CD14-positive monocyte (primary cell): ENCODE data around the gene KHNYN. TPM values are rescaled to one million over a fixed set of nuclear protein-coding genes. Genes with fewer than 3 reads are reported as not detected.

Experiments used
- DNase-seq, 3 donors: peaks; one replicate each; pipeline ENCODE4 v3.0.0-alpha.2; 2011 to 2022
- H2AFZ ChIP-seq: 2 replicates; pipeline ENCODE4 v1.6.0; 2012; ENCODE audit warnings: mild to moderate bottlenecking, low read depth, low read length, inconsistent platforms; ENCODE audit not compliant: insufficient read depth, poor library complexity, severe bottlenecking
- H3K27ac ChIP-seq, 2 donors: 1 replicate in 1 of 2; 2 replicates in 1 of 2; pipeline ENCODE4 v1.5.1; 2012 to 2013; ENCODE audit warnings: low read length in 2 of 2, control low read depth in 1 of 2, inconsistent platforms in 1 of 2, low read depth in 1 of 2, mild to moderate bottlenecking in 1 of 2
- H3K27me3 ChIP-seq, 2 donors: one replicate each; pipeline versions ENCODE4 v1.6.0 to v1.6.1; 2011 to 2013; ENCODE audit warnings: low read length in 2 of 2; ENCODE audit not compliant: control insufficient read depth in 2 of 2, insufficient read depth in 2 of 2
- H3K36me3 ChIP-seq, 2 donors: replicated peaks in 1 of 2; 1 replicate in 1 of 2; 2 replicates in 1 of 2; pipeline versions ENCODE4 v1.5.1 to v1.6.1; 2012 to 2013; ENCODE audit warnings: low read length in 2 of 2, control low read depth in 1 of 2, inconsistent platforms in 1 of 2, mild to moderate bottlenecking in 1 of 2; ENCODE audit not compliant: insufficient read depth in 2 of 2, control insufficient read depth in 1 of 2
- H3K4me1 ChIP-seq, 2 donors: 1 replicate in 1 of 2; 2 replicates in 1 of 2; pipeline versions ENCODE4 v1.5.1 to v1.6.1; 2012 to 2013; ENCODE audit warnings: low read length in 2 of 2, control low read depth in 1 of 2, inconsistent platforms in 1 of 2, mild to moderate bottlenecking in 1 of 2, moderate library complexity in 1 of 2; ENCODE audit not compliant: insufficient read depth in 2 of 2, control insufficient read depth in 1 of 2
- H3K4me2 ChIP-seq: replicated peaks from 2 replicates; pipeline ENCODE3; 2012; ENCODE audit warnings: low read length, moderate library complexity, mild to moderate bottlenecking; ENCODE audit not compliant: poor library complexity, severe bottlenecking; ENCODE audit errors: extremely low read depth
- H3K4me3 ChIP-seq, 3 experiments: fragments of 200-600 bp in 1 of 3; sonication (generic) in 1 of 3; replicated peaks in 1 of 3; 1 replicate in 2 of 3; 2 replicates in 1 of 3; pipeline ENCODE4 v1.5.1; 2011 to 2013; ENCODE audit warnings: low read length in 3 of 3, mild to moderate bottlenecking in 3 of 3, control low read depth in 2 of 3, low read depth in 2 of 3, inconsistent platforms in 1 of 3, moderate library complexity in 1 of 3
- H3K79me2 ChIP-seq: 2 replicates; pipeline ENCODE4 v1.6.0; 2012; ENCODE audit warnings: mild to moderate bottlenecking, control low read depth, inconsistent platforms, low read length, moderate library complexity; ENCODE audit not compliant: insufficient read depth
- H3K9ac ChIP-seq: 2 replicates; pipeline ENCODE4 v1.6.0; 2017; ENCODE audit warnings: low read length, mild to moderate bottlenecking; ENCODE audit not compliant: insufficient read depth, poor library complexity, severe bottlenecking
- H3K9me3 ChIP-seq, 2 donors: replicated peaks in 1 of 2; 1 replicate in 1 of 2; 2 replicates in 1 of 2; pipeline versions ENCODE4 v1.5.1 to v1.6.1; 2012 to 2013; ENCODE audit warnings: low read length in 2 of 2, control low read depth in 1 of 2; ENCODE audit not compliant: control insufficient read depth in 1 of 2, insufficient read depth in 1 of 2
- H4K20me1 ChIP-seq: 2 replicates; pipeline ENCODE4 v1.6.0; 2012; ENCODE audit warnings: mild to moderate bottlenecking, low read length, control low read depth, moderate library complexity; ENCODE audit not compliant: insufficient read depth
- H3K27ac Mint-ChIP-seq, 7 donors: one replicate each; pipeline ENCODE4 v1.8.0; 2020; ENCODE audit warnings: mild to moderate bottlenecking in 7 of 7, mixed read lengths in 7 of 7, moderate library complexity in 6 of 7, inconsistent platforms in 2 of 7
- H3K27me3 Mint-ChIP-seq, 3 donors: one replicate each; pipeline ENCODE4 v1.8.0; 2021 to 2022; ENCODE audit warnings: low read depth in 3 of 3, mild to moderate bottlenecking in 3 of 3, mixed read lengths in 3 of 3, moderate library complexity in 3 of 3, inconsistent platforms in 1 of 3
- H3K36me3 Mint-ChIP-seq, 2 donors: one replicate each; pipeline ENCODE4 v1.8.0; 2020; ENCODE audit warnings: mixed read lengths in 2 of 2, inconsistent platforms in 1 of 2, mild to moderate bottlenecking in 1 of 2
- H3K4me1 Mint-ChIP-seq: one replicate; pipeline ENCODE4 v1.8.0; 2020; ENCODE audit warnings: mild to moderate bottlenecking, mixed read lengths
- H3K4me3 Mint-ChIP-seq, 2 donors: one replicate each; pipeline ENCODE4 v1.8.0; 2020; ENCODE audit warnings: mild to moderate bottlenecking in 2 of 2, mixed read lengths in 2 of 2, moderate library complexity in 1 of 2
- H3K9me3 Mint-ChIP-seq, 7 donors: one replicate each; pipeline ENCODE4 v1.8.0; 2020 to 2022; ENCODE audit warnings: mixed read lengths in 7 of 7, mild to moderate bottlenecking in 6 of 7, moderate library complexity in 6 of 7, inconsistent platforms in 2 of 7
- CTCF ChIP-seq: fragments of 200-600 bp; IDR thresholded peaks from one replicate; pipeline ENCODE4 v1.8.0; 2022; ENCODE audit warnings: antibody characterized with exemption, mild to moderate bottlenecking
- WGBS: methylation state at CpG from one replicate; pipeline ENCODE4 v1.1.5; 2013; ENCODE audit warnings: missing lambda C conversion rate; ENCODE audit not compliant: insufficient coverage; 5-methylcytosine and 5-hydroxymethylcytosine counted together
- intact Hi-C, 2 donors: fragments of 100-400 bp; cut with micrococcal nuclease; formaldehyde crosslinking; loops; one replicate each; pipeline versions ENCODE4 v1.15.0 to v1.15.1; 2023
- polyA plus RNA-seq, 3 donors: library from polyadenylated mRNA; depleted of rRNA in 1 of 3; unstranded in 2 of 3; stranded (reverse) in 1 of 3; fragments of 300-500 nt in 2 of 3; fragments of >200 nt in 1 of 3; fragmentation: Illumina TruSeq in 2 of 3; gene quantifications; 1 replicate in 2 of 3; 2 replicates in 1 of 3; pipeline ENCODE4 v1.2.3, GENCODE V29; 2012 to 2021

The KHNYN gene
- polyA plus RNA-seq, 3 donors: 12.4 to 39.8 (median 16.0) TPM

- 0% methylated on average over 46 of the region's 57 CpGs for WGBS
- Histone ChIP-seq H3K27ac (no peak within 1 kb of the TSS), H3K9ac (peak within 1 kb of the TSS; percentile 64), H4K20me1 (no peaks in the 10 kb centered on the region), H3K36me3 (no peaks in the 10 kb centered on the region), H3K79me2 (no peaks in the 10 kb centered on the region), H3K4me2 (peak within 1 kb of the TSS; percentile 84), H3K9me3 (no peaks in the 10 kb centered on the region), H3K4me1 (peaks cover 35 to 43% of the 10 kb centered on the region in 2 donors), H3K27me3 (peaks cover 0 to 7% of the 10 kb centered on the region in 2 donors), H2AFZ (peak within 1 kb of the TSS; percentile 79), H3K4me3 (peak within 1 kb of the TSS; percentile 39 to 77 (median 48))
- H3K27ac Mint-ChIP-seq: peak within 1 kb of the TSS in 2 of 7 donors; percentile 2 to 60
- peaks cover 0 to 4% of the 10 kb centered on the region in 2 donors for H3K36me3 Mint-ChIP-seq
- no peak for DNase-seq
- intact Hi-C loops: no loop called here
- TF ChIP-seq CTCF: no peak
- peaks cover 5 to 14% (median 11%) of the 10 kb centered on the region in 3 donors for H3K27me3 Mint-ChIP-seq
- peaks cover 37% of the 10 kb centered on the region for H3K4me1 Mint-ChIP-seq
- peaks cover 0 to 2% (median 0%) of the 10 kb centered on the region in 7 donors for H3K9me3 Mint-ChIP-seq
- peak within 1 kb of the TSS; percentile 74 to 86 for H3K4me3 Mint-ChIP-seq
These were observed 30.9 kb upstream of the KHNYN start, which contains the start of gene NYNRIN for GRCh38 chr14:24398653-24399446. TSS of gene NYNRIN (plus strand) at chr14:24399003. CDS start at chr14:24399247, 244 bp downstream.

- intact Hi-C loops: no loop called here
These were observed 30.3 kb upstream of the KHNYN start for GRCh38 chr14:24399447-24399822.

More at GRCh38 chr14:24399447-24399822, 30.3 kb upstream of the KHNYN start:
- no peak for TF ChIP-seq CTCF
- Histone ChIP-seq H3K36me3 (no peaks in the 10 kb centered on the region), H3K27me3 (peaks cover 0 to 7% of the 10 kb centered on the region in 2 donors), H3K9me3 (no peaks in the 10 kb centered on the region), H3K79me2 (no peaks in the 10 kb centered on the region), H3K4me1 (peaks cover 35 to 43% of the 10 kb centered on the region in 2 donors), H3K9ac (peak overlapping the region; percentile 64), H3K27ac (no peak overlapping the region), H3K4me2 (peak overlapping the region; percentile 84), H3K4me3 (peak overlapping the region; percentile 39 to 77 (median 48)), H2AFZ (peak overlapping the region; percentile 79), H4K20me1 (no peaks in the 10 kb centered on the region)
- H3K27ac Mint-ChIP-seq: peak overlapping the region in 1 of 7 donors; percentile 60
- H3K4me3 Mint-ChIP-seq: peak overlapping the region; percentile 74 to 86
- H3K27me3 Mint-ChIP-seq: peaks cover 5 to 14% (median 11%) of the 10 kb centered on the region in 3 donors
- H3K9me3 Mint-ChIP-seq: peaks cover 0 to 2% (median 0%) of the 10 kb centered on the region in 7 donors
- peaks cover 37% of the 10 kb centered on the region for H3K4me1 Mint-ChIP-seq
- peaks cover 0 to 4% of the 10 kb centered on the region in 2 donors for H3K36me3 Mint-ChIP-seq
- DNase-seq: no peak
- WGBS: 0% methylated on average over 7 of the region's 8 CpGs
